Mesenchymal stem cell (in vitro differentiated cells and primary cell): ENCODE data around the gene LRP1B.
A peak's percentile ranks its signal among the peaks of the same experiment; 100 is the strongest.

Experiments used
- DNase-seq: peaks from one replicate; pipeline ENCODE4 v3.0.0-alpha.2; 2013
- H2AFZ ChIP-seq: one replicate; pipeline ENCODE4 v1.6.1; 2013; ENCODE audit warnings: low read depth, mild to moderate bottlenecking, control low read depth, inconsistent platforms, low read length, moderate library complexity
- H2AK5ac ChIP-seq: 2 replicates; pipeline ENCODE4 v1.6.1; 2013; ENCODE audit warnings: low read length, moderate library complexity, mild to moderate bottlenecking, inconsistent platforms; ENCODE audit not compliant: severe bottlenecking
- H2BK120ac ChIP-seq: one replicate; pipeline ENCODE4 v1.6.1; 2013; ENCODE audit warnings: low read depth, mild to moderate bottlenecking, inconsistent platforms, low read length, moderate library complexity
- H2BK12ac ChIP-seq, 2 experiments: one replicate each; pipeline ENCODE4 v1.6.1; 2013; ENCODE audit warnings: inconsistent platforms in 2 of 2, low read length in 2 of 2, mild to moderate bottlenecking in 2 of 2, moderate library complexity in 2 of 2, control low read depth in 1 of 2
- H2BK15ac ChIP-seq: one replicate; pipeline ENCODE4 v1.6.1; 2013; ENCODE audit warnings: mild to moderate bottlenecking, low read depth, inconsistent platforms; ENCODE audit not compliant: poor library complexity, severe bottlenecking
- H2BK5ac ChIP-seq: 2 replicates; pipeline ENCODE4 v1.6.1; 2013; ENCODE audit warnings: low read depth, mild to moderate bottlenecking, low read length, control low read depth, inconsistent platforms; ENCODE audit not compliant: poor library complexity, severe bottlenecking
- H3K14ac ChIP-seq, 2 experiments: one replicate each; pipeline ENCODE4 v1.6.1; 2013; ENCODE audit warnings: inconsistent platforms in 2 of 2, low read length in 2 of 2, control low read depth in 1 of 2, mild to moderate bottlenecking in 1 of 2, moderate library complexity in 1 of 2
- H3K18ac ChIP-seq, 2 experiments: one replicate each; pipeline ENCODE4 v1.6.1; 2013; ENCODE audit warnings: inconsistent platforms in 2 of 2, low read length in 2 of 2, control low read depth in 1 of 2, low read depth in 1 of 2, mild to moderate bottlenecking in 1 of 2
- H3K23ac ChIP-seq, 2 experiments: one replicate each; pipeline ENCODE4 v1.6.1; 2013; ENCODE audit warnings: inconsistent platforms in 2 of 2, low read length in 2 of 2, mild to moderate bottlenecking in 2 of 2, moderate library complexity in 2 of 2, control low read depth in 1 of 2
- H3K27ac ChIP-seq: 2 replicates; pipeline ENCODE4 v1.5.1; 2013; ENCODE audit warnings: mild to moderate bottlenecking, moderate library complexity, low read length, control low read depth, inconsistent platforms; ENCODE audit not compliant: poor library complexity, severe bottlenecking
- H3K27me3 ChIP-seq, 2 experiments: 2 replicates each; pipeline versions ENCODE4 v1.6.1 to v1.7.0; 2013; ENCODE audit warnings: low read length in 2 of 2, mild to moderate bottlenecking in 2 of 2, moderate library complexity in 2 of 2, control low read depth in 1 of 2, inconsistent platforms in 1 of 2; ENCODE audit not compliant: control insufficient read depth in 1 of 2, insufficient read depth in 1 of 2
- H3K36me3 ChIP-seq, 2 experiments: 2 replicates each; pipeline versions ENCODE4 v1.6.1 to v1.7.0; 2013; ENCODE audit warnings: low read length in 2 of 2, control low read depth in 1 of 2, inconsistent platforms in 1 of 2, low read depth in 1 of 2, mild to moderate bottlenecking in 1 of 2; ENCODE audit not compliant: insufficient read depth in 2 of 2, control insufficient read depth in 1 of 2
- H3K4ac ChIP-seq, 2 experiments: one replicate each; pipeline ENCODE4 v1.6.1; 2013; ENCODE audit warnings: inconsistent platforms in 2 of 2, low read length in 2 of 2, mild to moderate bottlenecking in 2 of 2, moderate library complexity in 2 of 2, control low read depth in 1 of 2, low read depth in 1 of 2
- H3K4me1 ChIP-seq: 2 replicates; pipeline ENCODE4 v1.6.1; 2013; ENCODE audit warnings: low read depth, low read length, control low read depth; ENCODE audit not compliant: control insufficient read depth, insufficient read depth
- H3K4me2 ChIP-seq: 2 replicates; pipeline ENCODE4 v1.6.1; 2013; ENCODE audit warnings: low read length, mild to moderate bottlenecking, inconsistent platforms; ENCODE audit not compliant: poor library complexity, severe bottlenecking
- H3K4me3 ChIP-seq, 2 experiments: 2 replicates each; pipeline versions ENCODE4 v1.5.1 to v1.7.0; 2013; ENCODE audit warnings: low read length in 2 of 2, mild to moderate bottlenecking in 2 of 2, control low read depth in 1 of 2, low read depth in 1 of 2; ENCODE audit not compliant: insufficient read depth in 1 of 2
- H3K79me1 ChIP-seq: replicated peaks from 2 replicates; pipeline ENCODE4 v1.6.1; 2013; ENCODE audit warnings: mild to moderate bottlenecking, control low read depth, low read length, inconsistent platforms; ENCODE audit not compliant: poor library complexity, severe bottlenecking
- H3K9ac ChIP-seq: 2 replicates; pipeline ENCODE4 v1.7.0; 2013; ENCODE audit warnings: mild to moderate bottlenecking, low read length, moderate library complexity
- H3K9me3 ChIP-seq: 2 replicates; pipeline ENCODE4 v1.7.0; 2013; ENCODE audit warnings: mild to moderate bottlenecking, low read length; ENCODE audit not compliant: control insufficient read depth
- H4K8ac ChIP-seq: one replicate; pipeline ENCODE4 v1.6.1; 2013; ENCODE audit warnings: inconsistent platforms, mild to moderate bottlenecking, low read length, moderate library complexity
- H4K91ac ChIP-seq: one replicate; pipeline ENCODE4 v1.6.1; 2013; ENCODE audit warnings: mild to moderate bottlenecking, low read length, inconsistent platforms
- WGBS: methylation state at CpG from one replicate; pipeline ENCODE4 v1.1.7; 2013; ENCODE audit warnings: mixed read lengths; 5-methylcytosine and 5-hydroxymethylcytosine counted together

LRP1B gene

GRCh38 chr2:140910683-140911082 lies 1220.1 kb downstream of the LRP1B start:
- Histone ChIP-seq H3K27me3 (no peaks in the 10 kb centered on the region), H2AK5ac (no peak overlapping the region), H4K91ac (no peak overlapping the region), H3K4me3 (no peak overlapping the region), H3K9me3 (no peaks in the 10 kb centered on the region), H3K36me3 (no peaks in the 10 kb centered on the region), H2BK5ac (no peak overlapping the region), H4K8ac (no peak overlapping the region), H3K23ac (no peak overlapping the region), H3K79me1 (no peaks in the 10 kb centered on the region), H3K4me1 (no peaks in the 10 kb centered on the region), H3K9ac (no peak overlapping the region), H3K4me2 (no peak overlapping the region), H3K14ac (no peak overlapping the region), H3K4ac (no peak overlapping the region), H2BK120ac (no peak overlapping the region), H2AFZ (no peak overlapping the region), H3K18ac (no peak overlapping the region), H3K27ac (no peak overlapping the region), H2BK15ac (no peak overlapping the region), H2BK12ac (no peak overlapping the region)
- DNase-seq = no peak

GRCh38 chr2:140905083-140905781 lies 1225.6 kb downstream of the LRP1B start:
- 66% methylated on average over 4 of the region's 6 CpGs for WGBS
- no peaks in the 10 kb centered on the region for H3K4me1 ChIP-seq
- H3K4ac ChIP-seq = no peak overlapping the region
- H2BK5ac ChIP-seq = no peak overlapping the region
- no peaks in the 10 kb centered on the region for H3K36me3 ChIP-seq
- no peaks in the 10 kb centered on the region for H3K9me3 ChIP-seq
- no peaks in the 10 kb centered on the region for H3K27me3 ChIP-seq
- no peak overlapping the region for H3K27ac ChIP-seq
- H4K91ac ChIP-seq = no peak overlapping the region
- H3K79me1 ChIP-seq = no peaks in the 10 kb centered on the region
- peak overlapping the region; percentile 4 for H4K8ac ChIP-seq
- no peak overlapping the region for H2BK12ac ChIP-seq
- H2AK5ac ChIP-seq = no peak overlapping the region
- H3K14ac ChIP-seq = no peak overlapping the region
- no peak overlapping the region for H2AFZ ChIP-seq
- no peak overlapping the region for H3K9ac ChIP-seq
- H3K4me3 ChIP-seq = no peak overlapping the region
- peak overlapping the region; percentile 34 for H2BK120ac ChIP-seq
- H3K18ac ChIP-seq = no peak overlapping the region
- no peak overlapping the region for H2BK15ac ChIP-seq
- DNase-seq = no peak
- no peak overlapping the region for H3K4me2 ChIP-seq
- H3K23ac ChIP-seq = no peak overlapping the region

- H2BK12ac ChIP-seq = peak overlapping the region in 1 of 2 experiments; percentile 37
- H3K4ac ChIP-seq = no peak overlapping the region
- H2BK5ac ChIP-seq = no peak overlapping the region
- H4K8ac ChIP-seq = no peak overlapping the region
- WGBS = 71% methylated on average over 9 of the region's 9 CpGs
- H3K4me1 ChIP-seq = no peaks in the 10 kb centered on the region
- H3K36me3 ChIP-seq = peaks cover 0 to 3% of the 10 kb centered on the region in 2 experiments
- no peak overlapping the region for H3K9ac ChIP-seq
- H3K79me1 ChIP-seq = no peaks in the 10 kb centered on the region
- no peak overlapping the region for H2BK120ac ChIP-seq
- peak overlapping the region; percentile 66 for H4K91ac ChIP-seq
- no peak overlapping the region for H3K27ac ChIP-seq
- no peaks in the 10 kb centered on the region for H3K9me3 ChIP-seq
- no peak overlapping the region for H2AFZ ChIP-seq
- H3K23ac ChIP-seq = no peak overlapping the region
- H3K4me3 ChIP-seq = no peak overlapping the region
- H3K14ac ChIP-seq = no peak overlapping the region
- no peaks in the 10 kb centered on the region for H3K27me3 ChIP-seq
- H2BK15ac ChIP-seq = no peak overlapping the region
- no peak overlapping the region for H2AK5ac ChIP-seq
- no peak for DNase-seq
- no peak overlapping the region for H3K4me2 ChIP-seq
- no peak overlapping the region for H3K18ac ChIP-seq
Observed at GRCh38 chr2:140895378-140895777, 1235.4 kb downstream of the LRP1B start.

- Histone ChIP-seq H2BK5ac (no peak overlapping the region), H3K14ac (no peak overlapping the region), H2BK120ac (no peak overlapping the region), H3K79me1 (no peaks in the 10 kb centered on the region), H3K36me3 (peaks cover 0 to 3% of the 10 kb centered on the region in 2 experiments), H2AFZ (no peak overlapping the region), H2AK5ac (no peak overlapping the region), H3K4me2 (no peak overlapping the region), H3K27ac (no peak overlapping the region), H2BK12ac (no peak overlapping the region), H3K9ac (no peak overlapping the region), H2BK15ac (no peak overlapping the region), H3K23ac (no peak overlapping the region), H4K91ac (no peak overlapping the region), H3K4ac (no peak overlapping the region), H3K18ac (no peak overlapping the region), H3K4me1 (no peaks in the 10 kb centered on the region), H3K9me3 (no peaks in the 10 kb centered on the region), H3K4me3 (no peak overlapping the region), H4K8ac (no peak overlapping the region), H3K27me3 (no peaks in the 10 kb centered on the region)
- DNase-seq = peak; percentile 75
- 0% methylated on average over 1 of the region's 4 CpGs for WGBS
Observed at GRCh38 chr2:140893685-140894084, 1237.1 kb downstream of the LRP1B start.
